Ammon's horn (tissue), 1 donor: Measurements from ENCODE around the gene ENDOV.

Source experiments
- DNase-seq: peaks from one replicate; pipeline ENCODE4 v3.0.0-alpha.2; 2016; ENCODE audit warnings: low spot score

Gene ENDOV

DNA sequence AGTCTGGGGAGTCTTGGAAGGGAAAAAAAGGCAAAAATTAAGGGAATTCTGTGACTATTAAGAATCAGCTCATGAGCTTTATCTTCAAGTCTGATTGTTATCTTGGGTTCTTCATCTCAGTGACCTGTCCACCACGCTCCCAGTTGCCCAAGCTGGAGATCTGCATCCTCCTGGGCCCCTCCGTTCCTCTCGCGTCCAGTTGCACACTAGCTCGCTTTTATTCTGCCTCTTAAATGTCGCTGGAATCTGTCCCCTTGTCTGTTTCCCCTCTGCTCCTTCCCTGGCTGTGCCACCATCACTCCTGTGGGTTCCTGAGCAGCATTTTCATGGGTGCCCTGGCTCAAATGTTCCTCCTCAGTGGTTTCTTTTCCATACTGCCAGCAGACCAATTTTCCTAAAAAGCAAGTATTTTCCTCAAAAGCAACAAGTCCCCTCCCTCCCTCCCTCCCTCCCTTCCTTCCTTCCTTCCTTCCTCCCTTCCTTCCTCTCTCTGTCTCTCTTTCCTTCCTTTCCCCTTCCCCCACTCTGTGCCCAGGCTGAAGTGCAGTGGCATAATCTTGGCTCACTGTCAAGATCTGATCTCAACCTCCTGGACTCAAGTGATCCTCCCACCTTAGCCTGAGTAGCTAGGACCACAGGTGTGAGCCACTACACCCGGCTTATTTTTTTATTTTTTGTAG, 1.4 kb downstream of the ENDOV start:
- no peak for DNase-seq

DNA sequence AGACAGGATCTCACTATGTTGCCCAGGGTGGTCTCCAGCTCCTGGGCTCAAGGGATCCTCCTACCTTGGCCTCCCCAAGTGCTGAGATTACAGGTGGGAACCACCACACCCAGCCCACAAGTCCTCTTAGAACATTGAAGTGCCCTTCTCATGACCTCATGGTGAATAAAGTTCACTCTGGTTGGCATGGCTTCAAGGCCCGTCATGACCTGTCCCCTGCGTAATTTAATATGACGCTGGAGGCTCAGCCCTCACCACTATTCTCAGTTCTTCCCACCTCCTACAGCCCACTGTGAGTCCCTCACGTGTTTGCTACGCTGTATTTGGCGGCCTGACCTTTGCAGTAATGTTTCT, 1.9 kb downstream of the ENDOV start:
- no peak for DNase-seq

DNA sequence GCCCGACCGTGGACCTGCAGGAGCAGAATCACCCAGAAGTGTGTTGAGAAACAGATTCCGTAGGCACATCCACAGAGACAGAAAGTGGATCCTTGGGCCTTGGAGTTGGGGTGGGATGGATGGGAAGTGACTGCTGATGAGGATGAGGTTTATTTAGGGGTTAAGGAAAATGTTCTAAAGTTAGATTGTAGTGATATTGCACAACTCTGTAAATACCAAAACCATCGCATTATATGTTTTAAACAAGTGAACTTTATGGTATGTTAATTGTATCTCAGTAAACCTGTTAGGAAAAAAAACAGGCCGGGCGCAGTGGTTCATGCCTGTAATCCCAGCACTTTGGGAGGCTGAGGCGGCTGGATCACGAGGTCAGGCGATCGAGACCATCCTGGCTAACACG, 3.6 kb downstream of the ENDOV start:
- DNase-seq = no peak

DNA sequence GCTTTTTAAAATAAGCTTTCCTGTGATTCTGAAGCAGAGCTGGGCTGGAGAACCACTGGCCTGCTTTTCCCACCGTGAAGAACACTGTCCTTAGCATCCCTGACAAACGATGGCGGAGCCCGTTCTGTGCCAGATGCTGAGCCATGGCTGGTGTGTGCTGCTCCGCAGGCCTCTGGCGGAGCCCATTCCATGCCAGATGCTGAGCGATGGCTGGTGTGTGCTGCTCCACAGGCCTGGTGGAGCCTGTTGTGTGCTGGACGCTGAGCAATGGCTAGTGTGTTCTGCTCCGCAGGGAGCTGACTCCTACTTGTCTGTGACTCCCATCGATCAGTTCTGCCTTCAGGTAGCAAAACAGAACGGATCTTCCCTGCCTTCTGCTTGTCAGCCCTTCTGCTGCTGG, 4.3 kb downstream of the ENDOV start:
- no peak for DNase-seq

DNA sequence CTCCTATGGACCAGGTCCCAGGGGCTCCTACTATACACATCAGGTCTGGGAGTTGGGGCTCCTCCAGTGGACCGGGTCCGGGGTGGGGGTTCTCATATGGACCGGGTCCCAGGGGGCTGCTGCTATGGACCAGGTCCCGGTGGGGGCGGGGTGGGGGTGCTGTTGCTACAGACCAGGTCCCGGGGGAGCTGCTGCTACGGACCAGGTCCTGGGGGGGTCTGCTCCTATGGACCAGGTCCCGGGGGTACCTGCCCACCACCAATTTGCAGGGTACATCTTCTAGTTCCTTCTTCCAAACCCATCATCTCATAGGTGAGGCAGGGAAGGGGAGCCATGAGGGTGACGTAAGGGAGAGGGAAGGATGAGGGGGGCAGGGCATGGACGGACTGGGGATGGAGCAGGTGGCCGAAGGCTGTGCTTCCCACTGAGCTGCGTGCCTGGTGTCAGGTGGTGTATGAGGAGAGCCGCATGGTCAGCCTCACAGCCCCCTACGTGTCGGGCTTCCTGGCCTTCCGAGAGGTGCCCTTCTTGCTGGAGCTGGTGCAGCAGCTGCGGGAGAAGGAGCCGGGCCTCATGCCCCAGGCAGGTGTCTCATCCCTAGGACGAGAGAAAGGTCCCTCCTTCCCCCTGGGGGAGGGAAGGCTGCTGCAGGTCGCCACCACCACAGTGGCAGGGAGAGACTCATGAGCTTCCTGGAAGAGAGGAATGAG, 6.6 kb downstream of the ENDOV start:
- no peak for DNase-seq

DNA sequence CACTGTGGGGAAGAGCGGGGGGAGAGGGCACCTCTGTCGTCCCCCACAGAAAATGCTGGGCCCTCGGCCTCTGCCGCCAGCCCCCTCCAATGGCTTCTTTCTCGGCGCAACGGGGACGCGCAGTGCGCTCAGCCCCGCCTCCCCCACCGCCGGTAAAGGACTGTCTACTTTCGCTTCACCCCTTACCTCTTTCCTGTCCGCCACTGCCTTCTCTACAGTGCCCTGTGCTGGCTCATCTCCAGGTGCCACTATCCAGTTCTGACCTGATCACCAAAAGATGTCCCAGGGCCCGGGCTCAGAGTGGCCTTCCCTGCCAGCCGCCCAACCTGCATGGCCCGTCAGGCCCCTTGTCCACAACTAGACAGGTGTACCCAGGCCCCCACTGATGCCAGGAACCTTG, 7.3 kb downstream of the ENDOV start:
- no peak for DNase-seq

DNA sequence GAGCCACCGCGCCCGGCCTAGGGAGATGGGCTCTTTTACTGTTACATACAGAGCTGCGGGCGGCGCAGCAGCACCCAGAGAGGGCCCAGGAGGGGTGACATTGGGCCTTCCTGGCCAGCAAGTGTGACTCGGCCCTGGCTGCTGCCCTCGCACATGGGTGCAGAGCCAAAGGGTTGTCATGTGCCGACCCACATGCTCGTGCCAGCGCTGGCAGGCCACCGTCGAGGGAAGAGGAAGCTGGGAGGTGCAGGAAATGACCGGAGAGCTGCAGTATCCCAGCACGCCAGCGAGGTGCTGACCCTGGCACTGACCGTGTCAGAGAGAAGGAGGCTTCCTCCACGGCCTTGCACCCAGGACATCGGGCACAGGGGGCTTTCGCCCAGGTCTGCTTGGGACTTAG, 8.0 kb downstream of the ENDOV start:
- no peak for DNase-seq

DNA sequence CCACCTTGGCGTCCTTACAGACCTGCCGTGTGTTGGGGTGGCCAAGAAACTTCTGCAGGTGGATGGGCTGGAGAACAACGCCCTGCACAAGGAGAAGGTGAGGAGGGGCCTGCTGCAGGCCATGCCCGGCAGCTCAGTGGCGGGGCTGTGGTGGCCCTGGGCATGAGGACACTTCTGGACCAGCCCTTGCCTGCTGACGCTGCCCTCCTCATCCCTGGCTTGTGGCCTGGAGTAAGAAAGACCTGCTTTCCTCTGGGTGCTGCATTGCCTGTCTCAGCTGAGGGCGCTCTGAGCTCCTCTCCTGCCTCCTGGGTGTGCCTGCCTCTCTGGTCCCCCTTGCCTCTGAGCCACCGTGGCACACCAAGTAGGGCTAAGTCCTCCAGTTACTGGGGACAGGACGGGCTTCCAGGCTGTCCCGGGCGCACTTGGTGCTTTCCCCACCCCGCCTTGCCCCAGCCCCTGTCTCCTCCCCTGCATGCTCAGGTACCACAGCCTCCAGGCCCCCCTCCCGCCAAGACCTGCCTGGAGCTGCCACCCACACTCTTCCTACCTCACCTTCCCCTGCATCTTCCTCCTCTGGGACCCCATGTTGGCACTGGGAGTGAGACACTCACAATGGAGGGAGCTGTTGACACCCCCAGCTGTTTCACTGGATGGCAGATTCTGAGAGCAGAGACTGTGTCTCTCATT, 8.7 kb downstream of the ENDOV start:
- DNase-seq = no peak

DNA sequence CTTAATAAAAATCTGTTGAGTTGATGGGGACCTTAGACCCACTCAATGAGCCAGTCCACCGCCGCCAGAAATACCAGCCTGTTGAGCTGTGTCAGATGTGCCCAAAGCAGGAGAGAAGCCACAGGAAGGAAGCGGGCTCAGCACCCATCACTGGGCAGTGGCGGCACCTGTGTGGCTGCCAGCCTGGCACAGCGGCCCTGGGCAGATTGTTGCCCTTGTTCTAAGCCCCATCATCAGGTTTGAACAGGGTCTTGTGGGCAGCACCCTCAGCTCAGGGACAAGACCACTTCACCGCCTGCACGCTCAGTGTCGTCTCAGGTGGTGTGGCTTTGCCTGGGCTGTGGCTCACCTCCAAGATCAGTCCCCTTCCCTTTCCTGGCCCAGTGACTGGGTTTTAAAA, 9.3 kb downstream of the ENDOV start:
- DNase-seq = no peak

DNA sequence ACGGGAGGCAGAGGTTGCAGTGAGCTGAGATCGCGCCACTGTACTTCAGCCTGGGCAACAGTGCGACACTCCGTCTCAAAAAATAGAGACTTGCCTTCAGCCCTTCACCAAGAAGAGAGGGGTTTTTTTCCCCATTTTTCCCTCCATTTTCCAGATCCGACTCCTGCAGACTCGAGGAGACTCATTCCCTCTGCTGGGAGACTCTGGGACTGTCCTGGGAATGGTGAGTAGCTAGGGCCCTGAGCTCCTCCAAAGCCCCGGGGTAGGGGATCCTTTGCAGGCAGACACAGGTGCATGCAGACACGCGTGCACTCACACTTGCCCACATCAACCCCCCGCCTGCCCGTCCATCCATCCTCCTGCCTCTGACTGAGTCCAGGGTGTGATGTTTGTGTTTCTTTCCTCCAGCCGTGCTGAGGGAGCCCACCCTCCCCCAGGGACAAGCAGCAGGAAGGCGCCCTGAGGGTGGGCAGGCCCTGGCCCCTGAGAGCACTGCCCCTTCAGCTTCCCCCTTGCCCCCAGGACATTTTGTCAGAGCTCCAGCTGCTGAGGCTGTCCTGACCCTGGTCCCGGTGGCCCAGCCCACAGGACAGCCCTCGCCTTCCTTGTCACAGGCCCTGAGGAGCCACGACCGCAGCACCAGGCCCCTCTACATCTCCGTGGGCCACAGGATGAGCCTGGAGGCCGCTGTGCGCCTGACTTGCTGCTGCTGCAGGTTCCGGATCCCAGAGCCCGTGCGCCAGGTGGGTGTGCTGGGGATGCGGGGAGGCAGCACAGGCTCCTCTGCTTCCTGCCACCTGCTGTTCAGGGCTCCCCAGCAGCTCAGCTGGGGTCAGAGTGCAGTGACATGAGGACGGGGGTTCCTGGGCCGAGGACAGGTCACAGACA, 10.2 kb downstream of the ENDOV start:
- no peak for DNase-seq

DNA sequence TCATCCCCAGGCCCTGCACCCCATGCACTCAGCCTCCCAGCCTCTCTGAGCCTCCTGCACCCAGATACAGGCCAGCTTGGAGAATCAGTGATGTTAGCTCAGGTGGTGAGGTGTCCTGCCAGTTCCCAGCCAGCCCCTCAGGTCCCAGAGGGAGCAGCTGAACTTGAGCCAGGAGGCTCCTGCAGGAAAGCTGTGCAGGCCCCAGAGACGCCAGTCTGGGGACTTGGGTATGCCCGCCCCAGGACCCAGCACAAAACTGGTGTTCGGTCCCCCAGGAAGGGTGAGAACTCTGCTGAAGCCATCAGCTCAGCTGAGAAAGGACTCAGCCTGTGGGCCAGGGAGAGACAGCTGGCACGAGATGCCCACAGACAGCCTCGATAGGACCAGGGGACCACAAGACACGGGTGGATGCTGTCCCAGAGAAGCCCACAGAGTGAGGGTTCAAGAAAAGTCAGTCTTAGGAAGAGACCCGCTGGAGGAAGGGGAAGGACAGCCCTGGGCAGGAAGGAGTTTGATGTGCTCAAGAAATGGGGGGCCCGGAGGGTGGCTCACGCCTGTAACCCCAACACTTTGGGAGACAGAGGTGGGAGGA, 11.0 kb downstream of the ENDOV start:
- no peak for DNase-seq

DNA sequence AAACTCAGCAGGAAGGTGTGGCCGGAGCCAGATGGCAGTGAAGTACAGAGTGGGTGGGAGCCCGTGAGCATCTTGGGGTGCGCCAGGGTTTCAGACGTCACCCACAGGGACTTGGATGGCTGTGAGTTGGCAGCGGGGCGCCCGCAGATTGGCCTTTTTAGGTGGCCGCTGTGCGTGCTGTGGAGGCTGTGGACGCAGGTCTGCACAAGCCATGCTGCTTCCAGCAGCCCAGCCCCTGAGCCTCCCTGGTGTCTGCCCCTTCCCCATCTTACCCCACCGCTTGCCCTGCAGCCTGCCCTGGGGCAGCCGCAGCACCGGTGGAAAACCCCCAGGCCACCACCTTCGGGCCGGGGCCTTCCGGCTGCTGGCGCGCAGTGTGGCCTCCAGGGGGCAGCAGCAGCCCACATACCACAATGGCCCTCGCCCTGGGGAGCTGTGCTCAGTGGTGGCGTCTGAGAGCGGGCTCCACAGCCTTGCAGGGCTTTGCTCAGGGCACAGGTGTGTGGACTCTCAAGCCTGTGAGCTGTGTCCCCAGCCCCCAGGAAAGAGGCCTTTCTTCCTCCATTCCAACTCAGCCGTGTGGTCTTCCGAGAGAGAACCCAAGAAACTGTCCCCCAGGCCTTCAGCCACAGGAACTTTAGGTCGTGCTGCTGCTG, 11.8 kb downstream of the ENDOV start:
- DNase-seq = peak; percentile 81

DNA sequence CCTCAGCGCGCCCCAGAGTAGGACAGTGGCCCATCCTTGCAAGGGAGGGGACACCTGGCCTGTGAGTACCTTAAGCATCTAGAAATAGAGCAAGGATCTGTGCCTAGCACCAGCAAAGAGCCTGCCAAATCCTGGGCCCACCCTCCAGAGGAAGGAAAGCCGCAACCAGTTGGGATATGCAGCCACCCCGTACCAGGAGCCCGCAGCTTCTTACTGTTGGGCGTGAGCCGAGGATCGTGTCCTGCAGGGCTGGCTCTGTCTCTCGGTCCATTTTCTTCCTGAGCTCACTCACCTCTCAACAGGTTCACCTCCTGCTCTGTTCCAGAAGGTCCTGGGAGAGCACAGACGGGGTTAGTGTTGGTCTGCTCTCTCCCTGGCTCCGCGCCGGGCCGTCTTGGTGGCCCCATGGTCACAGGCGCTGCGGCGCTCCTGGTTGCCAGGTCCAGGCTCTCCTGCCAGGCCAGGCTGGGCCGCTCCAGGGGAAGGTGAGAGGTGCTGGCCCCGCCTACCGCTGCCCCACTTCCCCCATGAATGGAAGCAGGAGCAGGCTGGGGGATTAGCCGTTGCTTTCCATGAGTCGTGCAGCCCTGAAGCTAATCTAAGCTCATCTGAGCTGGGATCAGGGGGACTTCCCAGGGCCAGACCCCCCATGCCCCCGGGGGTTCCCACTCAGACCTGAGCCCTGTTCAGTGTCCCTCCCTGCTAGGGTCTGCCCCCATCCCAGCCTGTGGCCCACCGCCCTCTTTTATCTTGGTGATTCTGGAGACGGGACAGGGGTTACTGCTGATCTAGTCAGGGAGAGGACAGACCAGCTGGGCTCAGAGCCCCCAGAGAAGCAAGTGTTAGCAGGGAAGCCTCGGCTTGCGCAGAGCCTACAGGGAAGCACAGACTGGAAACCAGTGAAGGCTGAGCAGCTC, 12.7 kb downstream of the ENDOV start:
- DNase-seq = no peak

DNA sequence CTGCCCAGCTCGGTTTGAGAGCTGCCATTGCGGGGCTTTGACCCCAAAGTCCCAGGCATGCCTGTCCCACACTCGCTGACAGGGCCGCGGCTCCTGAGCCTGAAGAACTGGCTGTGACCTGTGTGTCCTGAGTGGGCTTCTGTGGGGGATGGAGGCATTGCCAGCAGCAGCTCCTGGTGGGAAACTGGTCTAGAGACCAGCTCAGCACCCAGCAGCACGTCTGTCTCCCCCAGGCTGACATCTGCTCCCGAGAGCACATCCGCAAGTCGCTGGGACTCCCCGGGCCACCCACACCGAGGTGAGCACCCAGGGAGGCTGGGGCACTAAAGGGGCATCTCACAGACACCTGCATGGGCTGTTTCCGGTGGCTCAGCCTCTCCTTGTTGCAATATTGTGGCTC, 13.4 kb downstream of the ENDOV start:
- no peak for DNase-seq

DNA sequence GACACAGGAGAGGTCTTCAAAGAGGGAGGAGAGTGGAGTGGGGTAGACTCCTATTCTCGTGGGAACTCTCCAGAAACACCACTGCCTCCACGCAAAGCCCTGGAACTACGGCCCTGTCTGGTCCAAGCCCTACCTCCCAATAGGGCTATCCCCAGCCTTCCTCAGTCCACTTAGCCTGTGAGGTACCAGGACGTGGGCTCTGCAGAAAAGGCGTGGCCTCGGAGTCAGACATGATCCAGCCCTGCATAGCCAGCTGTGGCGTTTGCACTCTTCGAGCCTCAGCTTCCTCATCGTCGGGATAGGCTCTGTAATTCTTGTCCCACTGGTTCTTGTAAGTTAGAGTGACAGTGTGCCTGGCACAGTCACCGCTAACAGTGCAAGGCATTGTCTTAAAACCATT, 13.8 kb downstream of the ENDOV start:
- no peak for DNase-seq

DNA sequence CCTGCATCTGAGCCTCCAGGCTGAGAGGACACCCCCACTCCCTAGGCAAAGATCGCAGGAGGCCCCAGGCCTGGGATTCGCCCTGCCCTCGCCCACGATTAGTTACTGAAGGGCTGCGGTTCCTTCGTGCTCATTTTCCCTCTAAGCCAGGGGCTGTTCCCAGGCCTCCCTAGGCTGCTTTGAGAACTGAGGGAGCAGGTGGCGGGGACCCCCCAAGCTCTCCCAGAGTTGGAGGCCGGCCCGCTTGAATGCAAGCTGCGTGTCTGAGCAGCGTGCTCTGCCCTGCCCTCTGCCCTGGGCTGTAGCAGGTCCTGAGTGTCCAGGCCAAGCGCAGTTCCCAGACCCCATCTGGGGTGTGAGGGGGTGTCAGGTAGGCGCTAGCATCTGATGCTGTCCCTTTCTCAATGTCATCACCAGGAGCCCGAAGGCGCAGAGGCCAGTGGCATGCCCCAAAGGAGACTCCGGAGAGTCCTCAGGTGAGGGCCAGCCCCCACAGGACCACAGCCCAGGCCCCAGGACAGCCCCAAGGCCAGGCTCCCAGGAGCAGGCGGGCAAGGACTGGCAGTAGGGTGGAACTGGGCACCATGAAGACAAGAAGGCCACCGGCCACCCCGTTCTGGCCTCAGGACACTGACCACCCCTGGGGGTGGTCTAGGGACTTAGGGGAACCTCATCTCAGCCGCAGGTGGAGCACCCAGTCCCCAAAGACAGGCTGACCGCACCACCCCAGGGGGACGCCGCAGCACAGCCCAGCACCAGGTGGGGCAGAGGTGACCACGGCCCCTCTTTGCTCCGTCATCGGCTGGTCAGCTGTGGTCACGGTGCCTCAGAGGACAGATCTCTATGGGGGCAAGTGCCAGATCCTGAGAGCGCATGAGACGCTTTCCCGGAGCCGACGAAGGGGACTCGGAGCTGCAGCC, 14.6 kb downstream of the ENDOV start:
- no peak for DNase-seq

DNA sequence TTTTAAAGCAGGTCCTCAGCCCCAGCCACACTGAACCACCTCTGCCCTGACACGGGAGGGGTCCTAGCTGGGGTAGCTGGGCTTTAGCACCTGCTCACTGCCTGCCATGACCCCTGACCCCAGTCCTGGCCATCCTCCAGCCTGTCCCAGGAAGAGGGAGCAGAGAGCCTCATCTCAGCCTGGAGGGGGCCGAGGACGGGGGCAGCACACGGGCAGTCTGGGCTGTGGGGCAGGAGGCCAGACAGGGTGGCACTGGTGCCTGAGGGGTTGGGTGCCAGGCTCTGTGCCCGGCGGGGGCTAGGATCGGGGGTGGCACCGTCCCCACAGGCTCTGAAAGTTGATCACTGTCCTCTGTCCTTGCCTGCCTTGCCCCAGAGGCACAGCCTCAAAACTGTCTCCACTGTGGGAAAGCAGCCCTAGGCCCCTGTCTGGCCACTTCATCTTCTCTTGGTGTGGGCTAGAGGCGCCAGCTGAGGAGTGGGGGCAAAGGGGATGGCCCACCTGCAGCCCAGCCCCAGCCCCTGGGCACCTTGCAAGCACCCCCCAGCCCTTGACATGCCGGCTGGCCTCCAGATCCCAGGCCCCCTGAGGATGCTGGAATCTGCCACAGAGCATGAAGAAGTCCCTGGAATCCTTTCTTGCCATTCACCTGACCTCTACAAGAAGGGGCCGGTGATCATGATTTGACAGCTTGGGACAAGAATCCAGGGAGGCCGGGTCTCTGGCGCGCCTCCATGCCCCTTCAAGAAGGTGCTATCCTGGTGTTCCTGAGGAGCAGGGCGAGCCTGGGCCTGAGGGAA, 15.7 kb downstream of the ENDOV start:
- no peak for DNase-seq
